MCF 10A (cell line): ENCODE results near the gene RIN1. TPM values are rescaled to one million over a fixed set of nuclear protein-coding genes. Genes with fewer than 3 reads are reported as not detected.

ENCODE experiments used
- BruUV-seq: library from RNA; stranded (reverse); fragments of 400-500 nt; replicated peaks from 2 replicates; lab custom pipeline; 2021; lab: Mats Ljungman, UMichigan
- CTCF ChIA-PET: fragments of 300-600 bp; sonication (Branson Sonifier 250); formaldehyde crosslinking; extraction: SDS; loops from one replicate; lab custom pipeline; 2021; ENCODE audit warnings: antibody characterized with exemption, inconsistent platforms; lab: Yijun Ruan, JAX
- POLR2A ChIA-PET: fragments of 300-600, 350-650 bp; sonication (Branson Sonifier 250); formaldehyde crosslinking; extraction: SDS; loops from one replicate; lab custom pipeline; 2020; ENCODE audit warnings: antibody characterized with exemption, inconsistent platforms; lab: Yijun Ruan, JAX
- DNase-seq: peaks from one replicate; pipeline ENCODE4 v3.0.0-alpha.2; 2018; ENCODE audit not compliant: unreplicated experiment
- H3K27ac Mint-ChIP-seq: one replicate; pipeline ENCODE4 v1.8.0; 2022; ENCODE audit warnings: mild to moderate bottlenecking, low read depth, mixed read lengths; ENCODE audit not compliant: unreplicated experiment
- H3K27me3 Mint-ChIP-seq: one replicate; pipeline ENCODE4 v1.8.0; 2022; ENCODE audit warnings: mixed read lengths; ENCODE audit not compliant: insufficient read depth, unreplicated experiment
- H3K36me3 Mint-ChIP-seq: one replicate; pipeline ENCODE4 v1.8.0; 2022; ENCODE audit warnings: mild to moderate bottlenecking, moderate library complexity, mixed read lengths; ENCODE audit not compliant: insufficient read depth, unreplicated experiment
- H3K4me1 Mint-ChIP-seq: one replicate; pipeline ENCODE4 v1.8.0; 2022; ENCODE audit warnings: mixed read lengths; ENCODE audit not compliant: insufficient read depth, unreplicated experiment
- H3K4me3 Mint-ChIP-seq: one replicate; pipeline ENCODE4 v1.8.0; 2022; ENCODE audit warnings: mild to moderate bottlenecking, moderate library complexity, mixed read lengths; ENCODE audit not compliant: unreplicated experiment
- H3K9me3 Mint-ChIP-seq: one replicate; pipeline ENCODE4 v1.8.0; 2022; ENCODE audit warnings: mixed read lengths; ENCODE audit not compliant: unreplicated experiment
- CTCF ChIP-seq: fragments of 200-600 bp; IDR thresholded peaks from one replicate; pipeline ENCODE4 v1.8.0; 2022; ENCODE audit warnings: antibody characterized with exemption, mild to moderate bottlenecking; ENCODE audit not compliant: unreplicated experiment
- intact Hi-C: fragments of 100-400 bp; cut with micrococcal nuclease; formaldehyde crosslinking; loops from 2 replicates; pipeline ENCODE4 v1.14.1; 2022
- total RNA-seq: library from RNA; stranded (reverse); gene quantifications from 2 replicates; pipeline ENCODE4 v1.2.3, GENCODE V29; 2022

The RIN1 gene
- total RNA-seq, 1 experiment from 2014 or later, result 50.2 TPM

- H3K4me1 Mint-ChIP-seq, result peaks cover 5% of the 10 kb centered on the region
- DNase-seq, result no peak
- POLR2A ChIA-PET, result no interaction called here
- no peak overlapping the region for H3K4me3 Mint-ChIP-seq
- no peak overlapping the region for H3K27ac Mint-ChIP-seq
- no peaks in the 10 kb centered on the region for H3K27me3 Mint-ChIP-seq
- H3K9me3 Mint-ChIP-seq, result no peaks in the 10 kb centered on the region
- H3K36me3 Mint-ChIP-seq, result peaks cover 44% of the 10 kb centered on the region
- no peak for TF ChIP-seq CTCF
- intact Hi-C loops, result loop anchor here (2.0 kb wide), 1 partner anchor 40 kb away; no protein-coding TSS in a partner anchor
- CTCF ChIA-PET, result no interaction called here
- no TSS peak for BruUV-seq
Observed at GRCh38 chr11:66349084-66349386, 12.8 kb upstream of the RIN1 start.

GRCh38 chr11:66347425-66348276, 11.4 kb upstream of the RIN1 start, which contains the start of gene B4GAT1:
Gene B4GAT1 (minus strand): TSS chr11:66347629. CDS start chr11:66347545, 84 bp downstream.
- intact Hi-C loops, result loop anchor here (2.0 kb wide), 1 partner anchor 41 kb away; no protein-coding TSS in a partner anchor
- H3K27me3 Mint-ChIP-seq, result no peaks in the 10 kb centered on the region
- POLR2A ChIA-PET, result interaction anchor here (0.7 to 5.6 kb wide), 17 partner anchors 9 to 467 kb away, joined by 3 to 73 read pairs (median 5); partner anchors contain the start of genes RIN1, SLC29A2 and YIF1A
- no peak for TF ChIP-seq CTCF
- H3K4me1 Mint-ChIP-seq, result peaks cover 17% of the 10 kb centered on the region
- peaks cover 43% of the 10 kb centered on the region for H3K36me3 Mint-ChIP-seq
- peak within 1 kb of the TSS; percentile 93 for H3K4me3 Mint-ChIP-seq
- no TSS peak for BruUV-seq
- DNase-seq, result peak; percentile 85
- CTCF ChIA-PET, result interaction anchor here (0.8 kb wide), 1 partner anchor 41 kb away, joined by 3 read pairs; no protein-coding TSS in a partner anchor
- H3K27ac Mint-ChIP-seq, result peak within 1 kb of the TSS; percentile 12
- H3K9me3 Mint-ChIP-seq, result no peaks in the 10 kb centered on the region

GRCh38 chr11:66346476-66347424, 10.5 kb upstream of the RIN1 start:
- Mint-ChIP-seq H3K4me1 (peaks cover 19% of the 10 kb centered on the region), H3K36me3 (peaks cover 43% of the 10 kb centered on the region), H3K9me3 (no peaks in the 10 kb centered on the region), H3K4me3 (peak overlapping the region; percentile 93), H3K27me3 (no peaks in the 10 kb centered on the region), H3K27ac (peak overlapping the region; percentile 12)
- ChIA-PET CTCF (interaction anchor here (0.7 to 3.6 kb wide), 4 partner anchors 11 to 65 kb away, joined by 4 to 19 read pairs (median 7); partner anchors contain the start of gene RIN1), POLR2A (interaction anchor here (0.6 to 5.6 kb wide), 11 partner anchors 8 to 488 kb away, joined by 3 to 73 read pairs (median 7); partner anchors contain the start of genes RIN1 and YIF1A)
- DNase-seq, result no peak
- intact Hi-C loops, result no loop called here
- no TSS peak for BruUV-seq
- no peak for TF ChIP-seq CTCF
